HL-60 (cell line): Measurements from ENCODE around the gene ATP8A1.

ENCODE experiments used
- CTCF ChIP-seq: IDR thresholded peaks from one replicate; pipeline ENCODE4 v1.5.1; 2011; ENCODE audit warnings: low read length, control low read depth, inconsistent platforms; ENCODE audit not compliant: insufficient read depth
- POLR2AphosphoS5 ChIP-seq: IDR thresholded peaks from 2 replicates; pipeline ENCODE4 v1.6.1; 2012; ENCODE audit warnings: low read depth
- REST ChIP-seq: IDR thresholded peaks from 2 replicates; pipeline ENCODE4 v1.6.1; 2012; ENCODE audit warnings: low read depth; ENCODE audit not compliant: insufficient replicate concordance

GRCh38 chr4:42624551-42624950 lies 32.4 kb downstream of the ATP8A1 start:
- TF ChIP-seq CTCF, result no peak
- TF ChIP-seq REST, result no peak
- no peak for TF ChIP-seq POLR2AphosphoS5
